HepG2 (cell line): ENCODE data around the gene TTPAL. TPM values are rescaled to one million over a fixed set of nuclear protein-coding genes. Genes with fewer than 3 reads are reported as not detected.

ENCODE experiments used
- AGO2 ChIP-seq: fragments of 200-400 bp; formaldehyde crosslinking; optimal IDR thresholded peaks from 2 replicates; pipeline ENCODE3; 2017; ENCODE audit warnings: mild to moderate bottlenecking, low read depth, low read length, moderate library complexity
- AHR ChIP-seq: IDR thresholded peaks from 2 replicates; pipeline ENCODE4 v1.6.1; 2018; ENCODE audit warnings: missing genetic modification reagents, missing compliant biosample characterization
- EEA1 ChIP-seq: sonication (generic); formaldehyde crosslinking; IDR thresholded peaks from 2 replicates; pipeline ENCODE4 v1.5.1; 2020; ENCODE audit warnings: mild to moderate bottlenecking, missing genetic modification reagents, borderline replicate concordance
- MEIS1 ChIP-seq: sonication (generic); formaldehyde crosslinking; IDR thresholded peaks from 2 replicates; pipeline ENCODE4 v1.9.0; 2021; ENCODE audit warnings: mild to moderate bottlenecking, missing genetic modification reagents, moderate library complexity, borderline replicate concordance
- NR2F2 ChIP-seq: IDR thresholded peaks from 2 replicates; pipeline ENCODE4 v1.6.1; 2012; ENCODE audit warnings: low read depth, inconsistent platforms, borderline replicate concordance
- POLR2AphosphoS5 ChIP-seq: IDR thresholded peaks from 2 replicates; pipeline ENCODE4 v1.6.1; 2012; ENCODE audit warnings: low read depth, low read length
- RBFOX2 ChIP-seq: fragments of 200-400 bp; formaldehyde crosslinking; IDR thresholded peaks from 2 replicates; pipeline ENCODE4 v1.6.1; 2017; ENCODE audit warnings: low read depth, mild to moderate bottlenecking, low read length
- SUZ12 ChIP-seq: fragments of 150-350 bp; IDR thresholded peaks from 2 replicates; pipeline ENCODE4 v1.6.1; 2014; ENCODE audit warnings: low read depth, low read length
- ZNF616 ChIP-seq: sonication (generic); formaldehyde crosslinking; IDR thresholded peaks from 2 replicates; pipeline ENCODE4 v1.5.0; 2020; ENCODE audit warnings: low read depth, mild to moderate bottlenecking, missing genetic modification reagents
- ZNF619 ChIP-seq: sonication (generic); formaldehyde crosslinking; IDR thresholded peaks from 2 replicates; pipeline ENCODE4 v1.4.0; 2020; ENCODE audit warnings: mild to moderate bottlenecking, missing genetic modification reagents
- ZNF703 ChIP-seq: sonication (generic); formaldehyde crosslinking; IDR thresholded peaks from 2 replicates; pipeline ENCODE4 v1.5.1; 2020; ENCODE audit warnings: missing genetic modification reagents, mild to moderate bottlenecking, moderate library complexity, borderline replicate concordance
- polyA plus RNA-seq, 8 experiments: library from polyadenylated mRNA; depleted of rRNA in 3 of 8; stranded (reverse) in 7 of 8; unstranded in 1 of 8; fragments of >200 nt; fragmentation: Illumina TruSeq in 4 of 8; extraction: Trizol in 4 of 8; gene quantifications; 2 replicates each; pipeline versions ENCODE4 v1.2.1 to v1.2.3, GENCODE V29; 2011 to 2016; ENCODE audit warnings: low read depth in 4 of 8, missing spikeins in 1 of 8, mixed read lengths in 1 of 8; ENCODE audit not compliant: insufficient read depth in 1 of 8
- total RNA-seq, 5 experiments: library from RNA; depleted of rRNA; stranded (reverse); fragments of >200 nt; fragmentation: Illumina TruSeq; extraction: Trizol; gene quantifications; 2 replicates each; pipeline ENCODE4 v1.2.3, GENCODE V29; 2016; ENCODE audit warnings: low read depth in 1 of 5
- TF ChIP-seq, protein P1 (sequence below): sonication (generic); formaldehyde crosslinking; IDR thresholded peaks from 2 replicates; pipeline ENCODE4 v1.4.0; 2020; ENCODE audit warnings: missing genetic modification reagents
- TF ChIP-seq, protein P2 (sequence below): sonication (generic); formaldehyde crosslinking; IDR thresholded peaks from 2 replicates; pipeline ENCODE4 v1.4.0; 2020; ENCODE audit warnings: missing genetic modification reagents, mild to moderate bottlenecking, borderline replicate concordance
- TF ChIP-seq, protein P3 (sequence below): sonication (generic); formaldehyde crosslinking; IDR thresholded peaks from 2 replicates; pipeline ENCODE4 v1.4.0; 2020; ENCODE audit warnings: missing genetic modification reagents, mild to moderate bottlenecking, borderline replicate concordance
- TF ChIP-seq, protein P4 (sequence below): sonication (generic); formaldehyde crosslinking; IDR thresholded peaks from 2 replicates; pipeline ENCODE4 v1.4.0; 2020; ENCODE audit warnings: missing genetic modification reagents

Gene TTPAL
- total and polyA plus RNA-seq, 2 of the 13 experiments (the other 11 are each of a cell fraction or from before 2014, with no cell fraction given): 4.3 to 18.8 TPM

DNA sequence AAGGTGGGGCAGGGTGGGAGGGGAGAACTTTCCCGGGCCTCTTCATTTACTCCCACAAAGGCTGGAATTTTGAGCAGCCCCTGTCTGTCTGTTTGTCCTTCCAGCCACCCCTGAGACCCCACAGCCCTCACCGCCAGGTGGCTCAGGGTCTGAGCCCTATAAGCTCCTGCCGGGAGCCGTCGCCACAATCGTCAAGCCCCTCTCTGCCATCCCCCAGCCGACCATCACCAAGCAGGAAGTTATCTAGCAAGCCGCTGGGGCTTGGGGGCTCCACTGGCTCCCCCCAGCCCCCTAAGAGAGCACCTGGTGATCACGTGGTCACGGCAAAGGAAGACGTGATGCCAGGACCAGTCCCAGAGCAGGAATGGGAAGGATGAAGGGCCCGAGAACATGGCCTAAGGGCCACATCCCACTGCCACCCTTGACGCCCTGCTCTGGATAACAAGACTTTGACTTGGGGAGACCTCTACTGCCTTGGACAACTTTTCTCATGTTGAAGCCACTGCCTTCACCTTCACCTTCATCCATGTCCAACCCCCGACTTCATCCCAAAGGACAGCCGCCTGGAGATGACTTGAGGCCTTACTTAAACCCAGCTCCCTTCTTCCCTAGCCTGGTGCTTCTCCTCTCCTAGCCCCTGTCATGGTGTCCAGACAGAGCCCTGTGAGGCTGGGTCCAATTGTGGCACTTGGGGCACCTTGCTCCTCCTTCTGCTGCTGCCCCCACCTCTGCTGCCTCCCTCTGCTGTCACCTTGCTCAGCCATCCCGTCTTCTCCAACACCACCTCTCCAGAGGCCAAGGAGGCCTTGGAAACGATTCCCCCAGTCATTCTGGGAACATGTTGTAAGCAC, 46.0 kb upstream of the TTPAL start (continued):
- TF ChIP-seq, protein P1, sequence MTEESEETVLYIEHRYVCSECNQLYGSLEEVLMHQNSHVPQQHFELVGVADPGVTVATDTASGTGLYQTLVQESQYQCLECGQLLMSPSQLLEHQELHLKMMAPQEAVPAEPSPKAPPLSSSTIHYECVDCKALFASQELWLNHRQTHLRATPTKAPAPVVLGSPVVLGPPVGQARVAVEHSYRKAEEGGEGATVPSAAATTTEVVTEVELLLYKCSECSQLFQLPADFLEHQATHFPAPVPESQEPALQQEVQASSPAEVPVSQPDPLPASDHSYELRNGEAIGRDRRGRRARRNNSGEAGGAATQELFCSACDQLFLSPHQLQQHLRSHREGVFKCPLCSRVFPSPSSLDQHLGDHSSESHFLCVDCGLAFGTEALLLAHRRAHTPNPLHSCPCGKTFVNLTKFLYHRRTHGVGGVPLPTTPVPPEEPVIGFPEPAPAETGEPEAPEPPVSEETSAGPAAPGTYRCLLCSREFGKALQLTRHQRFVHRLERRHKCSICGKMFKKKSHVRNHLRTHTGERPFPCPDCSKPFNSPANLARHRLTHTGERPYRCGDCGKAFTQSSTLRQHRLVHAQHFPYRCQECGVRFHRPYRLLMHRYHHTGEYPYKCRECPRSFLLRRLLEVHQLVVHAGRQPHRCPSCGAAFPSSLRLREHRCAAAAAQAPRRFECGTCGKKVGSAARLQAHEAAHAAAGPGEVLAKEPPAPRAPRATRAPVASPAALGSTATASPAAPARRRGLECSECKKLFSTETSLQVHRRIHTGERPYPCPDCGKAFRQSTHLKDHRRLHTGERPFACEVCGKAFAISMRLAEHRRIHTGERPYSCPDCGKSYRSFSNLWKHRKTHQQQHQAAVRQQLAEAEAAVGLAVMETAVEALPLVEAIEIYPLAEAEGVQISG (CRISPR knock-in tag): peak; percentile 1; the same call in 1 of the 2 replicates
- no peak for TF ChIP-seq EEA1 (CRISPR knock-in tag)
- TF ChIP-seq ZNF619 (CRISPR knock-in tag): no peak; the same call in 1 of the 2 replicates
- TF ChIP-seq ZNF616 (CRISPR knock-in tag): no peak; the same call in 1 of the 2 replicates
- no peak for TF ChIP-seq AHR
- no peak for TF ChIP-seq MEIS1
- TF ChIP-seq, protein P2, sequence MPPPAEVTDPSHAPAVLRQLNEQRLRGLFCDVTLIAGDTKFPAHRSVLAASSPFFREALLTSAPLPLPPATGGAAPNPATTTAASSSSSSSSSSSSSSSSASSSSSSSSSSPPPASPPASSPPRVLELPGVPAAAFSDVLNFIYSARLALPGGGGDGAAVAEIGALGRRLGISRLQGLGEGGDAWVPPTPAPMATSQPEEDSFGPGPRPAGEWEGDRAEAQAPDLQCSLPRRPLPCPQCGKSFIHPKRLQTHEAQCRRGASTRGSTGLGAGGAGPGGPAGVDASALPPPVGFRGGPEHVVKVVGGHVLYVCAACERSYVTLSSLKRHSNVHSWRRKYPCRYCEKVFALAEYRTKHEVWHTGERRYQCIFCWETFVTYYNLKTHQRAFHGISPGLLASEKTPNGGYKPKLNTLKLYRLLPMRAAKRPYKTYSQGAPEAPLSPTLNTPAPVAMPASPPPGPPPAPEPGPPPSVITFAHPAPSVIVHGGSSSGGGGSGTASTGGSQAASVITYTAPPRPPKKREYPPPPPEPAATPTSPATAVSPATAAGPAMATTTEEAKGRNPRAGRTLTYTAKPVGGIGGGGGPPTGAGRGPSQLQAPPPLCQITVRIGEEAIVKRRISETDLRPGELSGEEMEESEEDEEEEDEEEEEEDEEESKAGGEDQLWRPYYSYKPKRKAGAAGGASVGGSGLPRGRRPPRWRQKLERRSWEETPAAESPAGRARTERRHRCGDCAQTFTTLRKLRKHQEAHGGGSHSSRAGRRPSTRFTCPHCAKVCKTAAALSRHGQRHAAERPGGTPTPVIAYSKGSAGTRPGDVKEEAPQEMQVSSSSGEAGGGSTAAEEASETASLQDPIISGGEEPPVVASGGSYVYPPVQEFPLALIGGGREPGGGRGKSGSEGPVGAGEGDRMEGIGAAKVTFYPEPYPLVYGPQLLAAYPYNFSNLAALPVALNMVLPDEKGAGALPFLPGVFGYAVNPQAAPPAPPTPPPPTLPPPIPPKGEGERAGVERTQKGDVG (CRISPR knock-in tag): no peak
- TF ChIP-seq, protein P3, sequence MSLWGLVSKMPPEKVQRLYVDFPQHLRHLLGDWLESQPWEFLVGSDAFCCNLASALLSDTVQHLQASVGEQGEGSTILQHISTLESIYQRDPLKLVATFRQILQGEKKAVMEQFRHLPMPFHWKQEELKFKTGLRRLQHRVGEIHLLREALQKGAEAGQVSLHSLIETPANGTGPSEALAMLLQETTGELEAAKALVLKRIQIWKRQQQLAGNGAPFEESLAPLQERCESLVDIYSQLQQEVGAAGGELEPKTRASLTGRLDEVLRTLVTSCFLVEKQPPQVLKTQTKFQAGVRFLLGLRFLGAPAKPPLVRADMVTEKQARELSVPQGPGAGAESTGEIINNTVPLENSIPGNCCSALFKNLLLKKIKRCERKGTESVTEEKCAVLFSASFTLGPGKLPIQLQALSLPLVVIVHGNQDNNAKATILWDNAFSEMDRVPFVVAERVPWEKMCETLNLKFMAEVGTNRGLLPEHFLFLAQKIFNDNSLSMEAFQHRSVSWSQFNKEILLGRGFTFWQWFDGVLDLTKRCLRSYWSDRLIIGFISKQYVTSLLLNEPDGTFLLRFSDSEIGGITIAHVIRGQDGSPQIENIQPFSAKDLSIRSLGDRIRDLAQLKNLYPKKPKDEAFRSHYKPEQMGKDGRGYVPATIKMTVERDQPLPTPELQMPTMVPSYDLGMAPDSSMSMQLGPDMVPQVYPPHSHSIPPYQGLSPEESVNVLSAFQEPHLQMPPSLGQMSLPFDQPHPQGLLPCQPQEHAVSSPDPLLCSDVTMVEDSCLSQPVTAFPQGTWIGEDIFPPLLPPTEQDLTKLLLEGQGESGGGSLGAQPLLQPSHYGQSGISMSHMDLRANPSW (CRISPR knock-in tag): no peak
- TF ChIP-seq, protein P4, sequence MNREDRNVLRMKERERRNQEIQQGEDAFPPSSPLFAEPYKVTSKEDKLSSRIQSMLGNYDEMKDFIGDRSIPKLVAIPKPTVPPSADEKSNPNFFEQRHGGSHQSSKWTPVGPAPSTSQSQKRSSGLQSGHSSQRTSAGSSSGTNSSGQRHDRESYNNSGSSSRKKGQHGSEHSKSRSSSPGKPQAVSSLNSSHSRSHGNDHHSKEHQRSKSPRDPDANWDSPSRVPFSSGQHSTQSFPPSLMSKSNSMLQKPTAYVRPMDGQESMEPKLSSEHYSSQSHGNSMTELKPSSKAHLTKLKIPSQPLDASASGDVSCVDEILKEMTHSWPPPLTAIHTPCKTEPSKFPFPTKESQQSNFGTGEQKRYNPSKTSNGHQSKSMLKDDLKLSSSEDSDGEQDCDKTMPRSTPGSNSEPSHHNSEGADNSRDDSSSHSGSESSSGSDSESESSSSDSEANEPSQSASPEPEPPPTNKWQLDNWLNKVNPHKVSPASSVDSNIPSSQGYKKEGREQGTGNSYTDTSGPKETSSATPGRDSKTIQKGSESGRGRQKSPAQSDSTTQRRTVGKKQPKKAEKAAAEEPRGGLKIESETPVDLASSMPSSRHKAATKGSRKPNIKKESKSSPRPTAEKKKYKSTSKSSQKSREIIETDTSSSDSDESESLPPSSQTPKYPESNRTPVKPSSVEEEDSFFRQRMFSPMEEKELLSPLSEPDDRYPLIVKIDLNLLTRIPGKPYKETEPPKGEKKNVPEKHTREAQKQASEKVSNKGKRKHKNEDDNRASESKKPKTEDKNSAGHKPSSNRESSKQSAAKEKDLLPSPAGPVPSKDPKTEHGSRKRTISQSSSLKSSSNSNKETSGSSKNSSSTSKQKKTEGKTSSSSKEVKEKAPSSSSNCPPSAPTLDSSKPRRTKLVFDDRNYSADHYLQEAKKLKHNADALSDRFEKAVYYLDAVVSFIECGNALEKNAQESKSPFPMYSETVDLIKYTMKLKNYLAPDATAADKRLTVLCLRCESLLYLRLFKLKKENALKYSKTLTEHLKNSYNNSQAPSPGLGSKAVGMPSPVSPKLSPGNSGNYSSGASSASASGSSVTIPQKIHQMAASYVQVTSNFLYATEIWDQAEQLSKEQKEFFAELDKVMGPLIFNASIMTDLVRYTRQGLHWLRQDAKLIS (CRISPR knock-in tag): no peak
- peak; percentile 13; the same call in 1 of the 2 replicates for TF ChIP-seq POLR2AphosphoS5
- TF ChIP-seq AGO2: peak; percentile 97
- TF ChIP-seq SUZ12: no peak
- no peak; the same call in 1 of the 2 replicates for TF ChIP-seq NR2F2
- TF ChIP-seq ZNF703 (CRISPR knock-in tag): 0 out of 2 replicates have a peak, but pooled peaks have one; percentile 64
- TF ChIP-seq RBFOX2: peak; percentile 55; the same call in 1 of the 2 replicates
